ENCODE measurements around the gene SBF2.
"Not testable (repeated sequence)": the region's sequence is repeated elsewhere in the genome, so short reads cannot be mapped to it uniquely, and the experiment has no call there.

SBF2 gene

DNA sequence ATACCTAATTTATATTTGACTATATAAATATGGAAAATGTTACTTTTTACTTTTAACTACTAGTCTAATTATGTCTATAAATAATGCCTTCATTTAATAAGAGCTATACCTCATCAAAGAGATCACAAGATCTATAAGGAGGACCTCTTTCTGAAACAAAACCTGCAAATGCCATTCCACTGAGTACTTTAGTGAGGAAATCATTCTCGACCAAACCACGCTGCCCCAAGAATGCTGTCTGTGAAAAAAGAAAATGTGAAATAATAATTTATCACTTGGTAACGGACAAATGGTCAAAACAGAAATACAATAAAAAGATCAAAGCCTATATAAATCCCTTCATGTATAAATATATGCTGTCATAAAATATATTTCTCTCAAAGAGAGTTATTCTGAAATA is 301.7 kb downstream of the SBF2 start:
- H3K4me2 ChIP-seq (ENCODE audit: low read length): no peak overlapping the region
- no peaks in the 10 kb centered on the region for H3F3A ChIP-seq (ENCODE audit: insufficient read depth, low read length)
- no peaks in the 10 kb centered on the region for H3K79me2 ChIP-seq (ENCODE audit: insufficient read depth, low read length)
- H3K4me1 ChIP-seq (ENCODE audit: insufficient read depth, low read length, severe bottlenecking): no peaks in the 10 kb centered on the region
- H3K36me3 ChIP-seq (ENCODE audit: insufficient read depth, low read length): no peaks in the 10 kb centered on the region
- no peak overlapping the region for H3K27ac ChIP-seq (ENCODE audit: low read depth, low read length, poor library complexity, severe bottlenecking)
- H2AFZ ChIP-seq (ENCODE audit: low read length): no peak overlapping the region
- no peak overlapping the region for H3K9ac ChIP-seq (ENCODE audit: low read length)
- no peaks in the 10 kb centered on the region for H3K9me3 ChIP-seq (ENCODE audit: low read length)
- H3K27me3 ChIP-seq (ENCODE audit: insufficient read depth, low read length): no peaks in the 10 kb centered on the region
- no peaks in the 10 kb centered on the region for H3K9me2 ChIP-seq (ENCODE audit: low read depth, low read length)
- no peaks in the 10 kb centered on the region for H4K20me1 ChIP-seq (ENCODE audit: insufficient read depth, low read length)
- H3K4me3 ChIP-seq (ENCODE audit: low read depth, low read length, poor library complexity, severe bottlenecking): no peak overlapping the region
- TF ChIP-seq, protein P1, sequence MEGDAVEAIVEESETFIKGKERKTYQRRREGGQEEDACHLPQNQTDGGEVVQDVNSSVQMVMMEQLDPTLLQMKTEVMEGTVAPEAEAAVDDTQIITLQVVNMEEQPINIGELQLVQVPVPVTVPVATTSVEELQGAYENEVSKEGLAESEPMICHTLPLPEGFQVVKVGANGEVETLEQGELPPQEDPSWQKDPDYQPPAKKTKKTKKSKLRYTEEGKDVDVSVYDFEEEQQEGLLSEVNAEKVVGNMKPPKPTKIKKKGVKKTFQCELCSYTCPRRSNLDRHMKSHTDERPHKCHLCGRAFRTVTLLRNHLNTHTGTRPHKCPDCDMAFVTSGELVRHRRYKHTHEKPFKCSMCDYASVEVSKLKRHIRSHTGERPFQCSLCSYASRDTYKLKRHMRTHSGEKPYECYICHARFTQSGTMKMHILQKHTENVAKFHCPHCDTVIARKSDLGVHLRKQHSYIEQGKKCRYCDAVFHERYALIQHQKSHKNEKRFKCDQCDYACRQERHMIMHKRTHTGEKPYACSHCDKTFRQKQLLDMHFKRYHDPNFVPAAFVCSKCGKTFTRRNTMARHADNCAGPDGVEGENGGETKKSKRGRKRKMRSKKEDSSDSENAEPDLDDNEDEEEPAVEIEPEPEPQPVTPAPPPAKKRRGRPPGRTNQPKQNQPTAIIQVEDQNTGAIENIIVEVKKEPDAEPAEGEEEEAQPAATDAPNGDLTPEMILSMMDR (IDR thresholded peaks at IDR 0.05; ENCODE audit: low read length): no peak
- TF ChIP-seq EZH2 (IDR thresholded peaks at IDR 0.05; ENCODE audit: borderline replicate concordance, low read length): no peak

DNA sequence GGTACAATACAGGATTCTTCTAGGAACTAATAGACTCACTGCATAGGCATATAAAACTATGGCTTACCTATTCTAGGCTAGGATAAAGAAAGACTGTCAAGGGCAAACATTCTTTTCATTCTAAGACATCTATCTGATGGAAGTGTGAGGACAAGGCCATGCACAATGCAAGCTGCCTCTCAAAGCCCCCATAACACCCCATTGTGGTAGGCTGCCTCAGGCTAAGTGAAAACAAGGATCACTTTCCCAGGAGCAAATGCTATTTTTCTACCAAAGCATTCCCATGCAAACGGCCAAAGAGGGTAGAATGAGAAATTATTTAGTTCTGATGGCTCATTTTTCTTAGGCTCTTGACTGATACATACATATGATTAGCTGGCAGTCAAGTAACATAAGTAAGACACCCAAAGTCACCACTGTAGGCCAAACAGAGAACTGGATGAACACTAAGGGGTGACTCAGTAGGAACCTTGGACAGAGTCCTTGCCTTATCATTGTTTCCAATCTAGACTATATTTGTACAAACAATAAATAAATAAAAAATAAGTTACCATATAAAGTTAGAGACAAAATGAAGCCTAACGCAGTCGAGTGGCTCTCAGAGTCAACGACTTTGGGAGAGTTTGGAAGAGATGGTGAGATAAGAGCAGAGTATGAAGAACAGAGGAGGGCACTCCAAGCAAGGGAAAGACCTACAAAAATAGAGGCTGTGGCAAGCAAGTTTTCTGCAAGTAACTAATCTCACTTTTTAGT is 303.6 kb downstream of the SBF2 start:
- H3K27ac ChIP-seq (ENCODE audit: low read depth, low read length, poor library complexity, severe bottlenecking): no peak overlapping the region
- H3K9me3 ChIP-seq (ENCODE audit: low read length): no peaks in the 10 kb centered on the region
- H4K20me1 ChIP-seq (ENCODE audit: insufficient read depth, low read length): no peaks in the 10 kb centered on the region
- H2AFZ ChIP-seq (ENCODE audit: low read length): no peak overlapping the region
- TF ChIP-seq, protein P1 (IDR thresholded peaks at IDR 0.05; ENCODE audit: low read length): no peak
- TF ChIP-seq EZH2 (IDR thresholded peaks at IDR 0.05; ENCODE audit: borderline replicate concordance, low read length): no peak
- no peak overlapping the region for H3K4me2 ChIP-seq (ENCODE audit: low read length)
- no peaks in the 10 kb centered on the region for H3K27me3 ChIP-seq (ENCODE audit: insufficient read depth, low read length)
- H3F3A ChIP-seq (ENCODE audit: insufficient read depth, low read length): no peaks in the 10 kb centered on the region
- no peak overlapping the region for H3K9ac ChIP-seq (ENCODE audit: low read length)
- no peaks in the 10 kb centered on the region for H3K9me2 ChIP-seq (ENCODE audit: low read depth, low read length)
- H3K4me1 ChIP-seq (ENCODE audit: insufficient read depth, low read length, severe bottlenecking): no peaks in the 10 kb centered on the region
- no peaks in the 10 kb centered on the region for H3K79me2 ChIP-seq (ENCODE audit: insufficient read depth, low read length)
- no peaks in the 10 kb centered on the region for H3K36me3 ChIP-seq (ENCODE audit: insufficient read depth, low read length)
- H3K4me3 ChIP-seq (ENCODE audit: low read depth, low read length, poor library complexity, severe bottlenecking): no peak overlapping the region

DNA sequence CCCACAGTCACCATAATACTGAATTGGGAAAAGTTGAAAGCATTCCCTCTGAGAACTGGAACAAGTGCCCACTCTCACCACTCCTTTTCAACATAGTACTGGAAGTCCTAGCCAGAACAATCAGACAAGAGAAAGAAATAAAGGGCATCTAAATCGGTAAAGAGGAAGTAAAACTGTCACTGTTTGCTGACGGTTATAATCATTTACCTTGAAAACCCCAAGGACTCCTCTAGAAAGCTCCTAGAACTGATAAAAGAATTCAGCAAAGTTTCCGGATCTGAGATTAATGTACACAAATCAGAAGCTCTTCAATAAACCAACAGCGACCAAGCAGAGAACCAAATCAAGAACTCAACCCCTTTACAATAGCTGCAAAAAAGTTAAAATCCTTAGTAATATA is 306.7 kb downstream of the SBF2 start:
- H3K4me2 ChIP-seq (ENCODE audit: low read length); H3K4me3 ChIP-seq (ENCODE audit: low read depth, low read length, poor library complexity, severe bottlenecking); H3K9me2 ChIP-seq (ENCODE audit: low read depth, low read length); H3K9ac ChIP-seq (ENCODE audit: low read length); H3K79me2 ChIP-seq (ENCODE audit: insufficient read depth, low read length); H3K36me3 ChIP-seq (ENCODE audit: insufficient read depth, low read length); H3F3A ChIP-seq (ENCODE audit: insufficient read depth, low read length); H4K20me1 ChIP-seq (ENCODE audit: insufficient read depth, low read length); H3K4me1 ChIP-seq (ENCODE audit: insufficient read depth, low read length, severe bottlenecking); H2AFZ ChIP-seq (ENCODE audit: low read length); H3K27ac ChIP-seq (ENCODE audit: low read depth, low read length, poor library complexity, severe bottlenecking); H3K27me3 ChIP-seq (ENCODE audit: insufficient read depth, low read length); H3K9me3 ChIP-seq (ENCODE audit: low read length): not testable (repeated sequence)

Measured in OCI-LY1 (cell line).